GM12864 (cell line): ENCODE measurements around the gene KCNJ12.
"Not testable (repeated sequence)": the region's sequence is repeated elsewhere in the genome, so short reads cannot be mapped to it uniquely, and the experiment has no call there.

ENCODE experiments used
- DNase-seq: peaks from one replicate; pipeline ENCODE4 v3.0.0-alpha.2; 2011; ENCODE audit warnings: low read depth
- H3K4me3 ChIP-seq: 2 replicates; pipeline ENCODE4 v1.5.1; 2011; ENCODE audit warnings: mild to moderate bottlenecking, low read depth, low read length, control low read depth
- CTCF ChIP-seq: IDR thresholded peaks from 2 replicates; pipeline ENCODE4 v1.5.1; 2011; ENCODE audit warnings: low read depth, mild to moderate bottlenecking, moderate library complexity, low read length, control low read depth, inconsistent platforms; ENCODE audit errors: missing control alignments

The KCNJ12 gene

DNA sequence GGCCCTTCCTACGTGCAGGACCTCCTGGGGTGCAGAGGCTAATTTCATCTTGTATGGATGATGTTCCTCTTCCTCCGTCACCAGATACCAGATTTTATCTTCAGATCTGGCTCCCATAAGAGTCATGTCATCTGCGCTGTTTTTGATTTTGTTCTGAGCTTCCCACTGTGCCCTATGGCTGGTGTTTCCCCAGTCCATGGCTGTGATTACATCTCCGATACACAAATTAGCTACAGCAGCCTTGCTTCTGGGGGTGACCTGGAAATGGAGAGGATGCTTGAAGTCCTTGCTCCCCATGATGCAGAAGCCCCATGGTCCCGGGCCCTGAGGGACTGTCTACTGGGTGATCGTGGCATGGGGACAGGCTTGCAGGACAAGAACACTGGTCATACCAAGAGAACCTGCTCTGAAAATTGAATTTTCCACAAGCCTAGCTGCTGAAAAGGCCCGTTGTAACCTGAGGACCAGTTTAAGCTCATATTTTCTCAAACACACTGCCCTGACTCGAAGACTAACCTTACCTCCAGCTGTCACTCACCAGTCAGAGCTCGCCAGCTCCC, 69.0 kb downstream of the KCNJ12 start:
- no peak for DNase-seq
- no peak for TF ChIP-seq CTCF
- no peak overlapping the region for H3K4me3 ChIP-seq

GRCh38 chr17:21447552-21447951, 71.4 kb downstream of the KCNJ12 start:
- not testable (repeated sequence) for DNase-seq, H3K4me3 ChIP-seq

DNA sequence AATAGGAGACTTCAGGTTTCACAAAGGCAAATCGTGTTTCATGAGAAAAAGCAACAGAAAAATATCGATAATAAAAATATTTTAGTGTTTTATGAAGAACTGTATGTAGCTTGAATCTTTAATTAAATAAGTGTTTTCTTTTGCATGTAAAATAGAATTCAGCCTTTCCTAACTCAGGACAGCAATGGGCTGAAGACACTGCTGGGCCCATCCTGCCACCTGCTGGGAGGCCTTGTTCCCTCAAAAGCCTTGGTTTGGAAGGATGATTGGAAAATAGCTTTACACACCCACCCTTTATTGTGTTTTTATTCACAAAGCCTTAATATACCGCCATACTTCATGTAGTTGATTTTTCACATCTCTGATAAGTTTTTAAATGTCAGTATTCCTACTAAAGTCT, 73.7 kb downstream of the KCNJ12 start:
- peak; percentile 4 for TF ChIP-seq CTCF
- not testable (repeated sequence) for H3K4me3 ChIP-seq, DNase-seq

DNA sequence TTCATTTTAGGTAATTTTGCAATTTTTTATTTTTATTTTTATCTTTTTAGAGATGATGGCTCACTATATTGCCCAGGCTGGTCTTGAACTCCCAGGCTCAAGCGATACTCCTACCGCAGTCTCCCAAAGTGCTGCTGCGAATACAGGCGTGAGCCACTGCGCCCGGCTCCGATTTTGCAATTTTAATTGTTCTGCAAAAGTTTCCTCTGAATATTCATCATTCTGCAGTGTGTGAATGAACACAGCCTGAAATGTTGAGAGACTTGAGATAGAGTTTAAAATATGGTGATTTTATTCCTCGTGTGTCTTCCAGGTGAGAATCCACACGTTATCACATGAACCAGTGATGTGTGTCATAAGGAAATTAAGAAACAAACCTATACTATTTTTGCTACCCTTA, 75.8 kb downstream of the KCNJ12 start:
- DNase-seq, result no peak
- no peak for TF ChIP-seq CTCF
- no peak overlapping the region for H3K4me3 ChIP-seq

DNA sequence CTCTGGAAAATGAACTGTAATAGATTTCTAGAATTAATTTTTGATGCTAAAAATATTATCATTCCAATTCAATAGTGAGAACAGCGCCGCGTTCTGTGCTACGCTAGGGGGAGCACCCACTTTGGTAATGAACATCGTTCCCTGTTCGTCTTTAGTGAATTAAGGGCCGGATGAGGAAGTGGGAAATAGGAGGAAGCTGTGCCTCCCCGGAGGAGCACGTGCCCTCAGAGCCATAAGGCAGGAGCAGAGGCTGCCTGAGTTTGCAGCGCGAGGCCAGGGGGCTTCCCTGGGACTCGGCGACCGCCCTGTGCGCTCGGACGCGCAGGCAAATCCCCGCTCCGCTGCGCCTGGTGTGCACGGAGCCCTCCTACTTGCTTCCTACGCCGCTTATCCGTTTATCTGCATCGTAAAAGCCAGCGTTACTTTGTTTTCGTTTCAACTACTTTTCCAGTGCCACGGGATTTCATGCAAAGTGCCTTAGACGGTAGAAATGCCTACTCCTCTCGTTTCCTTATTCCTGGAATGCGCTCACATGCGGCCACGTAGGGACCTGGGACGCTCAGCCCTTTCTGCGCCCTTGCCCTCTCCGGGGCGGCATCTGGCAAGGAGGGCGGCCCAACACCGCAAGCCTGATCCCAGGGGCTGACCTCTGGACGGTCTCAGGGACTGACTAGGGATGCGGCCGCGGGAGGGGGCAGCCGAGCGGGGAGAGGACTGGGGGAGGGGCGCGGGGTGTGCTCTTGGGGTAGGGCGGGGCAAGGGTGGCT, 76.4 kb downstream of the KCNJ12 start:
- TF ChIP-seq CTCF, result peak; percentile 21
- DNase-seq, result no peak
- H3K4me3 ChIP-seq, result no peak overlapping the region

GRCh38 chr17:21453144-21453898, 77.2 kb downstream of the KCNJ12 start:
- no peak overlapping the region for H3K4me3 ChIP-seq
- no peak for TF ChIP-seq CTCF
- DNase-seq, result no peak

DNA sequence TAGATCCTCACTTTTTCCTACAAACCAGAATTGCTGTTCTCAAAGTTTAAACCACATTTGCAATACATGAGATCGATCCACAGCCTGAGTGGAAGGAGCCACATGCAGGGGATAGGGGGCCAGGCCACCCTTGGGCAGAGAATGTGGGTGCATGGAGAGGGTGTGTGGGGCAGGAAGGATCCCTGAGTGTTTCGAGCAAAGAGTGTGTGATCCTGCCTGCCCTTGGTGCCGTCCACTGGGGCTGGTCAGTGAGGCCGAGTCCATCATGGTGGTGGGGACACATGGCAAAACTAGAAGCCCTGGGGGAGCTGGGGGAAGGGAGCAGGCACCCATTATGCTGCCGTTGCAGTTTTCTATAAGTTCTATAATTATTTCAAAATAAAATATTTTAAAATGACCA, 77.8 kb downstream of the KCNJ12 start:
- not testable (repeated sequence) for H3K4me3 ChIP-seq, DNase-seq
